COR-L47 (cell line): ENCODE data around the gene OXCT1.

ENCODE experiments used
- DNase-seq: peaks from one replicate; lab custom pipeline; 2025; lab: John Stamatoyannopoulos, UW

The OXCT1 gene

DNA sequence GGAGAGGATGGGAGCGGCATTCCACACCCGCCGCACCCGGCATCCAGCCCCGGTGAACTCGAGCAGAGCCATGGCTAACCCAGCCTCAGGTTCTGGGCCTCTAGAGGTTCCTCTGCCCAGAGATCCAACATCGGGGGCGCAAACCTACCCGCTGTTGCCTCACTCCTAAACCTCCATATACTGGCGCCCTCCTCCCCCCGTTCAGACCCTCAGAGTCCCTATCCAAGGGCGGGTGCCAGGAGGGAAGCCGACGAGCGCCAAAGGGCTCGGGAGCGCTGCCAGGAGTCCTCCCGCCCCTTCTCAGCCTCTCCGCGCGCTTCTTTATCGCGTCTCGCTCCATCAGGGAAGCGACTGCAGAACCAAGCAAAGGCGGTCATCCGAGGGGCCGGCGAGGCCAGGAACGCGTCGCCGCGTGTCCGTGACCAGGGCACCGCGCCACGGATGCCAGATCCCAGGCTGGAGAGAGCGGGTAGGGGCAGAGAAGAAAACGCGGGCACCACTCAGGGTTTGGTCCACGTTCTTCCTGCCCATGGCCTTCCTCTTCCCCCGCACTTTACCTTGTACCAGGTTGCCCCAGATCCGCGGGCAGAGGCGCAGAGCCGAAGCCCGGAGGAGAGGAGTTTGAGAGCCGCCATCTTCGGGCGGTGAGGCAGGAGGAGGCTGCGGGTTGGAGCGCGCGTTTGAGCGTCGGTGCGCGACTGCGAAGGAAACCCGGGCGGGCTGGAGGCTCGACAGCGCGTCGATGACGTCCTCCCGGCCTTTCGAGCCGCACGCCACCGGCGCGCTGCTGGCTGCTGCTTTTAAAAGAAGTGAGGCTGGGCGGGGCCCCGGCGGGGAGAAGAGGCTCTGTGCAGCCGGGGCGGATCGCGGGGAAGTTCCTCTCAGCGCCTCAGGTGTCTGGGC lies at the start of gene OXCT1:
Gene OXCT1, minus strand, starts transcription at position 702 of the 903 bp plus-strand sequence. Its CDS starts 67 bp downstream, at position 635.
- peak; percentile 84 for DNase-seq

DNA sequence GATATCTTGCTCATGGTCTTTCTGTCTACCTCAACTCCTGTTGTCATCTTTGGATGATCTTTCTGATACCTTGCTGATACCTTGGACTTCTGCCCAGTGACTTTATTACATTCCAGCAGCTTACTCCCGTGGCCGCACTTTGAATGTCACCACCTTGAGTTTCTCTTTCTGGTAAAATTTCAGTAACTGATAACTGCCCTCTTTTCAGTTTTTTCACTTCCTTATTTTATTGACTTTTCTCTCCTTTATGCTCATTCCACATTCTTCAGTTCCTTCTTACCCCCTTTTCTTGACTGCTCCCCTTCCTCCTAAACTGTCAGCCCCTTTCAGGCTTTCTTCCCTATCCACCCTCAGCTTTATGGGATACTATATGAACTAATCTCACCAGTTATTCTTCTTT lies 47.9 kb upstream of the OXCT1 start:
- no peak for DNase-seq

DNA sequence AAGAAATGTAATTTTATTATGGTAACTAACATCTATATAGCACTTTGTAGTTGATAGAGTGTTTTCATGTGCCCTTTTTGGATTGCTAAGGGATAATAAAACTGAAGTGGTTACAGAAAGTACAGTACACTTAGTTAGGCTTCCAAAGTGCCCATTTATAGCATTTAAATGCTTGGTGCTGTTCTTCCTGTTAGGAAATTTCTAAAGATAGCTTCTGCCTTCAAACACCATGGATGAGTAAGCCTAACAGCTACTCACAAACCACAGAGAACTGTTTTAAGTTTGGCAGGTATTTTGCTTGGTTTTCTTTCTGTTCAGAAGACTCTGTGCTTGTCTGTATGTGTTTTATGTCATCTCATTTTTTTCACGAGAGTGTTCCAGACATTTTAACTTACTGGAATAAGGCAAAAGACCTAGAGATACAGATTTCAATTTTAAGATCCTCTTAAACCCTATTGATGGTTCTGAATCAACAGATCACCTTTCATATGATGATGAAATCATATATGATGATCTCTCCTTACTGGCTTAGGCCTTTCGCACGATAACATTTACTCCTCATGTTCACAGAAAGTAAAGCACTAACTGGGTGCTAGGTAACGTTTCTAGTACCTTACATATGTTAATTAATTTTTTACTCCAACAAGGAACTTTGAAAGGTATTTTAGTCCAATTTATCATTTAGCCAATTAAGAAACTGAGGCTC lies 38.3 kb upstream of the OXCT1 start:
- DNase-seq: no peak

DNA sequence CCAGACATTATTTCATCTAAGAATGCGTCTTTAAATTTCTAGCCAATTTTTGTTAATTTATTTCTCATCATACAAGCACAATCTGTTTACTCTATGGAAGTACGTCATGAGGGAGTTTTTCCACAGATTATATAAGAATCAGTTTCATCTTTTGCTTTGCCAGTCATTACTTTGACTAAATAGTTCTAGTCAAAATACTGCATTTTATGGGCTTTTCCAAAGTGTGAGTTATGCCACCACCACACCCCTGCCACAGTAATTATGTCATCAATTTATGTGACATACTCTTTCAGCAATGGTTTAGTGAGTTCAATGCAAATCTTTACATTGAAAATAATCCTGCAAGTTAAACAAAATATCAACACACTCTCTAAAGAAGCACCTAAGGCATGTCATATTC lies 35.9 kb upstream of the OXCT1 start:
- DNase-seq: no peak

DNA sequence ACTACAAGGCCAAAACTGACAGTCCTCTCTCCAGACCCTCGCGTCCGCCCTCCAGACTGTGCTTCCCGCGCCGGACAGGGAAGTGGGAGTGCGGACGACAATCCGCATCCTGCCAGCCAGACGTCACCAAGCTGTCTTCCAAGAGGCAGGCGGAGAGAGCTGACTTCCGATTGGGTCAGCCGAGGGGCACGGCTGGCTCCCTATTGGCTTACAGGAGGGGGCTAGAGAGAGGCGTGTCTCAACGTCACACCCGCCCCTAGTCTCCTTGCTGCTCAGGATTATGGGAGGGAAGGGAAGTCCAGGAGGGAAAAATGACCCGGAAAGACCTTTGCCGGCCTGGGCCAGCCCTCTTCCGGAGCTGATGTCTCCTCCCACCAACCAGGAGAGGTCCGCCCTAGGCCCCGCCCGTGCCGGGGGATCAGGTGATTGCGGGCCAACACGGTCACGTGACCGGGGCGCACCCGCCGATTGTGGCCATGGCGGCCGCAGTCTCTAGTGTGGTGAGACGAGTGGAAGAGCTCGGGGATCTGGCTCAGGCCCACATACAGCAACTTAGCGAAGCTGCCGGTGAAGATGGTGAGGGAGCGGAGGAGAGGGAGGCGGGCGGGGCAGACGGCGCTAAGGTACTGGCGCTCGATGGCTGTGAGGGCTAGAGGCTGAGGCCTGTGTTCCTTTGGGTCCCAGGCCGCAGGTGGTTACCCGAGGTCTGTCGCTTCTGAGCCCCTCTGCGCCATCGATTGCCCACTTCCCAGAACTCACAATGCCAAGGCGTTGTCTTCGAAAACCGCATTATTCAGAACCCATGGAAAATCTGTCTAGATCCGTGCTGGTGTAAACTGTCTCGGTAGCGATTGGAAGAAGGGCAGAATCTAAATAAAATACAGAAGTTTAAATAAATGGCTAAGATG lies 33.9 kb upstream of the OXCT1 start, which contains the start of gene RIMOC1:
Gene RIMOC1, plus strand, starts transcription at position 453 of the 908 bp plus-strand sequence. Its CDS starts 24 bp downstream, at position 477.
- peak; percentile 98 for DNase-seq

DNA sequence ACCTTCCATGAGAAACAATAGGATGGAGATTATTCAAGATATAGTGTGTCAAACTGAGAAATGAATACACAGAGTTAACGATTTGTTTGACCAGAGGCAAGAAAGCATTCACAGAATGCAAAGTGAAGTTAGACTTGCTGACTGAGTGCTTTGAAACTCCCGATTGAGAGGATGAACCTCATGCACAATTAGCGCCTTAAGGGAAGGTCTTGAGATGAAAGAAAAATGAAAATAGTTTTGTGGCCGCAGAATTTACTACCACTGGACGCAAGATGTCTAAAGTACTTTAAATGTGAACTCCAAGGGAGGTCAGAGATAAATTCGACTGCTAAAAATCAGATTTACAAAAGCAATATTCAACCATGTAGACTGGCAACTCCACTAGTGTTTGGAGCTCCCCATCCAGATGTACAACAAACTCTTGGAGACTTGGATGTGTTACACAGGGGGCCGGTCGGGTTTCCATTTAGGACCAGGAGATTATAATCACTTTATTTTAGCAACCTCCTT lies 33.2 kb upstream of the OXCT1 start:
- no peak for DNase-seq

DNA sequence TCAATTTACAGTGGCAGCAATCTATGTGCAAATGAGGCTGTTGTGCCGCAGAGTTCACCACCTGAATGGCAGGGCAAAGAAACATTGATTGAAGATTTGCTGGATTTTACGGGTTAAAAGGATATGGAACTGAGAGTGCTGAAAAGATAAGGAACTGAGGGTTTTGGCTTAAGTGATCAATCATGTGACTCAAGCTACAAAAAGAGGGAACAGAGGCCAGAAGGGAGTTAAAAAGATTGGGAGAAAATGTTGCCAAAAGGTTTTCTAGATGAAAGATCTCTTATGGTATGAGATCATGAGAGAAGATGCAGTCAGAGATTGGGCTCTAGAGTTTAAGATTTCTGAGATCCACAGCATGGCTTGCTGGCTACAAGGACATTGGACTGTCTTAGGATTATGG lies 26.0 kb upstream of the OXCT1 start:
- no peak for DNase-seq

DNA sequence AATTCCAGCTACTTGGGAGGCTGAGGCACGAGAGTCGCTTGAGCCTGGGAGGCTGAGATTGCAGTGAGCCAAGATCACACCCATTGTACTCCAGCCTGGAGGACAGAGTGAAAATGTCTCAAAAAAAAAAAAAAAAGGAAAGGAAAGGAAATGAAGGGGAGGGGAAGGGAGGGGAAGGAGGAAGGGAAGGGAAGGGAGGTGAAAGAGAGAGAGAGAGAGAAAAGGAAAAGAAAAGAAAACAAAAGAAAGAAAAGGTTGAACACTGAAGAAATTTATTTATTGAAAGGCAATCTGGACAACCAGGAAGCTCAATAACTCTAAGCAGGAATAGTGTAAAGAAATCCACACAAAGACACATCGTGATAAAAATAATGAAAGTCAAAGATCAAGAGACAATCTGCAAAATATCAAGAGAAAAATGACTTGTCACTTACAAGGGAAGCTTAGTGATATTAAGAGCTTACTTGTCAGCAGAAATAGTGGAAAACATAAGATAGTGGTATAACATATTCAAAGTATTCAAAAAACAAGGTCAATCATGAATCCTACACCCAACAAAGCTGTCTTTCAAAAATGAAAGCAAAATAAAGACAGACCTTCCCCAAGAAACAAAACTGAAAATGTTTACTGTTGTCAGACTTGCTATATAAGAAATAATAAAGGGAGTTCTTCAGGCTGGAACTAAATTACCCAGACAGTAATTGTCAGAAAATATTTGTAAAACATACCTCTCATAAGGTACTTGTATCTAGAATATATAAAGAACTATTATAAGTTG lies 23.0 kb upstream of the OXCT1 start:
- DNase-seq: no peak

DNA sequence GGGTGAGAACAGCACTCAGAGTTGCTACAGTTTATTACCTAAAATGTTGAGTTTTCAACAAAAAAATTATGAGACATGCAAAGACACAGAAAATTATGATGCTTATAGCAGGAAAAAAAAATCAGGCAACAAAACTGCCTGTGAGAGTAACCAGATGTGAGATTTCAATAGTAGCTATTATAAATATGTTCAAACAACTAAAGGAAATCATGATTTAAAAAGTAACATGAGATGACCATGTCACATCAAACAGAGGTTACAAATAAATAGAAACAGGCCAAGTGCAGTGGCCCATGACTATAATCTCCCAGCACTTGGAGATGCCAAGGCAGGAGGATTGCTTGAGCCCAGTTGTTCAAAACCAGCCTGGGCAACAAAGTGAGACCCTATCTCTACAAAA lies 21.8 kb upstream of the OXCT1 start:
- no peak for DNase-seq

DNA sequence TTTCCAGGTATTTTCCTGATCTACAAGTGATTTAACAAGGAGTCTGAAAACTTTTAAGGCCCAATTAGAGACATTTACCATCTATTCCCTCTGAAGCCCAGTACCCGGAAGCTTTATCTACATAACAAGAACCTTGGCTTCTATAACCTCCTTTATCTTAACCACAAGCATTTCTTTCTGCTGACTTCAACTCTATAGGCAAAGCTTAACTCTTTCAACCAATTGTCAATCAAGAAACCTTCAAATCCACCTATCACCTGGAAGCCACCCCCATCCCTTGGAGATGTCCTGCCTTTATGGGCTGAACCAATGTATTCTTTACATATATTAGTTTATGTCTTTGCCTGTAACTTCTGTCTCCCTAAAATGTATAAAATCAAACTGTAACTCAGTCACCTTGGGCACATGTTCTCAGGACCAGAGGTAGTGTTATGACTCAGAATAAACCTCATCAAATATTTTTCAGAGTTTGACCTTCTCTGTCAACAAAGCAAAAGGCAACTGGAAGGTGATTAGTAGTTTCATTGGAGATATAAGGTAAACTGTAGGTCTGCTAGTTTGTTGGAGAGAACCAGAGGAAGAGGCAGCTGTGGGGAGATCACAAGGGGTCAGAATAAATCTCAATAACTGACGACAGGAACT lies 21.0 kb upstream of the OXCT1 start:
- DNase-seq: no peak

DNA sequence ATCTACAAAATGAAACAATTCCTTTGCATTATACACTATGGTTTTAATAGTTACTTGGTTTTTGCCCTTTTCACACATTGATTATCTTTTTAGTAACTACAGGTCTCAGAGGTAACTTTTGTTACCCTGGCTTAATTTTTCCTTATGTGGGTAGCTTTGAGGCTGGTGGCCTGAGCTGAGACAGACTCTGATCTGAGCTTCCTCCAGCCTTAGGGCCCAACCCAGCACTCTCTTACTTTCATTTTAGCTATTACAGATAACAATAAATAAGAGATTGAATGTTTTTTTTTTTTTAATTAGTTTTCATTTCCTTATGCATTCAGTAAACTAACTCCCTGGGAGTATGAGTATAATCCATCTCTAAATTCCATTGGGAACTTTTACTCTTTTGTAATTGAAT lies 15.1 kb upstream of the OXCT1 start:
- no peak for DNase-seq

DNA sequence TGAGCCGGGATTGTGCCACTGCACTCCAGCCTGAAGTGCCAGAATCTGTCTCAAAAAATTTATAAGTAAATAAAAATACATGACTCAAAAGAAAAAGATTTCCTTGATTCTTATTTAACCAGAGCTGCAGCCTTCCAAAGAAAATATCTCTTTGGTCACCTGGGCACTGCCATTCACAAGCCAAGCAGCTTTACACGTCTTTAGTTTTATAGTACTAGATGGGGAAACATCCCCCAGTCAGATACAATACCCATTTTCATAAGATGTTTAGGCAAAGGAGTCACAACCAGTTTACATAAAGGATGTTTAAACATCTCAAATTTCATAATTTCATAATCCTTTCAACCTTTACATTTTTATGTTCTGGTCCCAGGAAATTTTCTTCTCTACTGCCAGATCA lies 13.7 kb upstream of the OXCT1 start:
- DNase-seq: no peak

DNA sequence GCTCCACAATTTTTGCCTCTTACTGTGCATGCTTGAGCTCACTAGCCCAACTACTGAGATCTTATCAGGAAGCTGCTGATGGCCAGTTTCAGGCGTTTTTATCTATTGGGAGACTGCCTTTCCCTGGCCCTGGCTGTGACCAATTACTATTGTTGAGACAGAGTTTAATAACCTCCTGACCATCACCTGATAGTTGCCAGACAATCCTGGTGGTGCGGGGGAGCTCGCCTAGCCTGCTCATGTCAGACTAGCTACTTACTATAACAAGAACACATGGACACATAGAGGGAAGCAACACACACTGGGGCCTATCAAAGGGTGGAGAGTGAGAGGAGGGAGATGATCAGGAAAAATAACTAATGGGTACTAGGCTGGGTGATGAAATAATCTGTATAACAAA lies 13.0 kb upstream of the OXCT1 start:
- DNase-seq: no peak

DNA sequence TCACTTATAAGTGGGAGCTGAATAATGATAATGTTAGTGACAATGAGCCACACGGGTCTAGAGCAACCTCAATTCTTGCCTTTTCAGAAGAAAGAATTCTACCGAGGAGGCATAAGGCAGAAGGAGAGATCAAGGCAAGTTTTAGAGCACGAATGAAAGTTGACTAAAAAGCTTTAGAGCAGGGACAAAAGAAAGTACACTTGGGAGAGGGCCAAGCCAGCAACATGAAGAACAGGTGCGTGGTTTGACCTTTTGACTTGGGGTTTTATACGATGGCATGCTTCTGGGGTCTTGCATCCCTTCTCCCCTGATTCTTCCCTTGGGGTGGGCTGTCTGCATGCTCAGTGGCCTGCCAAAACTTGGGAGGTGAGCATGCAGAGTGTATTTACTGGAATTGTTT lies 12.5 kb upstream of the OXCT1 start:
- no peak for DNase-seq

DNA sequence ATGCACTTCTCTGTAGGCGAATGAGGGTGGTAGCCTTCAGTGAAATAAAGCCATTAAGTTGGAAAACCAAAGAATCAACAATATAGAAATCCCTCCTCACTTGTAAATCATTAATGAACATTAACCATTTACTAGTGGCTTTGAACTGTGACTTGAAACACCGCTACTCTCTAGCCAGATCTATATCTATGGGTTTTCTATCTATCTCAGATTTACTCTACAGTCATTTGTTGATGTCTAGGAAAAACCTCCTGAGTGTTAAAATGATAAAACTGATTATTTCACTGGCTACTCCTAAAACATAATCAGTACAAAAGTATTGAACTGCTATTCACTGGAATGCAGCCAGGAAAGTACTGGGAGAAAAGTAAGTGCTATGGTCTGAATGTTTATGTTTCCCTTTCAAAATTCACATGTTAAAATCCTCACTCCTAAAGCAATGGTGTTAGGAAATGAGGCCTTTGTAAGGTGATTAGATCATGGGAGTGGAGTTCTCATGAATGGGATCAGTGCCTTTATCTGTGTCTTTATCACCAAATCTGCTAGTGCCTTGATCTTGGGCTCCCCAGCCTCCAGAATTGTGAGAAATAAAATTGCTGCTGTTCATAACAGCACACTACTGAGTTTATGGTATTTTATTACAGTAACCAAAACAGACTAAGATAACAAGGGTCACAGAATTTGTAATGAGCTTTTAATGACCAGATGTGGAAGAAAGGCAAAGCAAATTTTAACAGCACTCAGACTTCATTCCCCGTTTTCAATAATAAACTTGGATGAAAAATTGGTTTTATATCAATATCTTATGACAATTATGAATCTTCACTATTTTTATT lies 8.6 kb upstream of the OXCT1 start:
- DNase-seq: no peak

DNA sequence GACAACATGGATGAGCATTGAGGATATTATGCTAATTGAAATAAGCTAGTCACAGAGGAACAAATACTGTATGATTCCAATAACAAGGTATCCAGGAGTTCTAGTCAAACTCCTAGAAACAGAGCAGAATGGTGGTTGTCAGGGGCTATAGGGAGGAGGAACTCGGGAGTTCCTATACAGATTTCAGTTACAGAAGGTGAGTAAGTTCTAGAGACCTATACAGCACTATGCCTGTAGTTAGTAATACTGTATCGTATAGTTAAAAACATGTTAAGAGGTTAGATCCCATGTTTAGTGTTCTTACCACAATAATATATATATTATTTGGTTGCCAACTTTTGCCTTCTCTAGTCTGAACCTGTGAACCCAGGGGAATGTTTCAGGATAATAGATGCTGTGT lies 7.9 kb upstream of the OXCT1 start:
- no peak for DNase-seq

DNA sequence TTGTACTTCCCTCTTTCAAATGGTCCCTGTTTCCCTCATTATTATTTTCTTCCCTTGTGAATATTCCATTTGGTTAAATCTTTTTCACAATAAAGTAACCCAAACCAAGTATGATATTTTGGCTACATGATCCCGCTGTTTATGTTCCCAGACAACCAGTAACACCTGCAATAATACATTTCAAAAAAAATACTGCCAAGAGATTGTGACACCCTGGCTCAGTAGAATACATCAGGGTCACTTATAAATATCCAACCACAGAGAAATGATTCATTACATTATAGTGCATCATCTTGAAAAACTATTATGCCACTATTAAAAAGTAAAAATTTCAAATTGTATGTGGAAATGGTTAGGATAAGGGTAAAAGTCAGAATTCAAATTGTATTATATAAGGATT lies 7.2 kb upstream of the OXCT1 start:
- DNase-seq: no peak

DNA sequence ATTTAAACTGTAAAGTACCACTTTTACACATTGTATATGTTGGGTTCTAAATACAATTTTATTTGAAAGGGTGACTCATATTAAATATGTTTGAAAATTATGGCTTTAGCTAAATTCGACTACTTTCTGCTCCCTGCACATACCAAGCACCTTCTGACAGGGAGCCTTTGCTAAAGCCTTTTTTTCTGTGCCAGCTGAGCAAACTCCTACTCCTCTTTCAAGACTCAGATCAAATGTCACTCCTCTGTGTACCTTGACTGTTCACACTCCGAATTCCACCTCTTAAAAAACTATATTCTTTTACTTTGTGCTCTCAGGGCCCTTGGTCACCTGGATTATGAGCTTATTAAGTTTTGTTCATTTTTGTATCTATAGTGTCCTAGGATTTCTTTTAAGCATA lies 6.5 kb upstream of the OXCT1 start:
- no peak for DNase-seq

DNA sequence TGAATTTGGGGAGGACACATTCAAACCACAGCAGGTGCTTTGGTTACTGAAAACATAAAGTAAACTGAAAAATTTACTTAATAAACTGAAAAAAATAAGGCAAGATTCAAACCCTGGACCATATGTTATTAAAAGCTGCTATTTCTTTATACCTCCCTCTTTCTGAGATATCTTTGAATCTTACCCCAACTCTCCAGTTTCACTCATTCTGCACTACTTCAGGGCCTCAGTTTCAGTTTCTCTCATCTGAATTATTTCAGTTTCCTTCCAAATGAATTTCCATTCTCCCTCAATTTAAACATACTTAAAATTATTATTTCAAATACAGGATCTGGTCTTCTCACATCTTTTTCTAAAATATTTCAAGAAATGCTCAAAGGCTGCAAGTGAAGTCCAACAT lies 4.9 kb upstream of the OXCT1 start:
- no peak for DNase-seq
